Measurements from ENCODE around the gene LYSMD2. TPM values are rescaled to one million over a fixed set of nuclear protein-coding genes. Genes with fewer than 3 reads are reported as not detected.

Gene LYSMD2
- total RNA-seq, 2 experiments from 2014 or later, result 18.5 to 19.0 TPM

- Mint-ChIP-seq H3K4me1 (ENCODE audit: low read depth) (no peaks in the 10 kb centered on the region), H3K4me3 (no peak overlapping the region)
These were observed 23.4 kb upstream of the LYSMD2 start for GRCh38 chr15:51760805-51761204.

DNA sequence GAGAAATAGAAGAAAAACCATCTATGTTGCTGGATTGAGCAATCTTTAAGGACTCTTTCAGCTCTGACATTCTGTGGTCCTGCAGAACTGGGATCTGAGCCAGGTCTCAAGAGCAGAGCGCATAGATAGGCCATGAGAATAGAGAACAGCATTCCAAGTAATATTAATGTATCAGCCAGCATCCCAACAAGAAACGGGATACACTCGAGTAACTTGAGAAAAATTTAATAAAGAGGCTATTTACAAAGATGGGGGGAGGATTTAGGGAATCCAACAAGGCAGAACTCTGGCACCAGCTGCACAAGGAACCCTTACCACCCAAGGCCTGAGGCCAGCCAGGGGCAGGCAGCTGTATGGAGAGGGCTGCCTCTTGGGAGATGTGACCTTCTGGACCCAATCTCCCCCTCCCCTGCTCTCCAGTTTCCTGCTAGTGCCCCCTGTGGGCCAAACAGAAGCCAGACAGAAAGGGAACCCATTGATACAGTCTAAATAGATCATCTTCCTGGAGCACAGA, 22.2 kb upstream of the LYSMD2 start:
- CTCF ChIA-PET, result interaction anchor here (3.3 to 3.7 kb wide), 2 partner anchors 17 to 109 kb away, joined by 12 to 21 read pairs; no protein-coding TSS in a partner anchor
- intact Hi-C loops (cut with micrococcal nuclease), result no loop called here

More at GRCh38 chr15:51760805-51761204, 23.4 kb upstream of the LYSMD2 start:
- no peak for ATAC-seq
- intact Hi-C loops (cut with micrococcal nuclease), result no loop called here
- H3K9me3 Mint-ChIP-seq, result no peaks in the 10 kb centered on the region
- no peaks in the 10 kb centered on the region for H3K27me3 Mint-ChIP-seq
- ChIA-PET CTCF (interaction anchor here (1.1 to 3.7 kb wide), 3 partner anchors 14 to 111 kb away, joined by 3 to 21 read pairs (median 12); no protein-coding TSS in a partner anchor), POLR2A (interaction anchor here (0.6 kb wide), 1 partner anchor 43 kb away, joined by 3 read pairs; no protein-coding TSS in a partner anchor)
- no peak for DNase-seq
- H3K36me3 Mint-ChIP-seq (ENCODE audit: low read depth), result no peaks in the 10 kb centered on the region
- no peak overlapping the region for H3K27ac Mint-ChIP-seq
- TF ChIP-seq, protein P1, sequence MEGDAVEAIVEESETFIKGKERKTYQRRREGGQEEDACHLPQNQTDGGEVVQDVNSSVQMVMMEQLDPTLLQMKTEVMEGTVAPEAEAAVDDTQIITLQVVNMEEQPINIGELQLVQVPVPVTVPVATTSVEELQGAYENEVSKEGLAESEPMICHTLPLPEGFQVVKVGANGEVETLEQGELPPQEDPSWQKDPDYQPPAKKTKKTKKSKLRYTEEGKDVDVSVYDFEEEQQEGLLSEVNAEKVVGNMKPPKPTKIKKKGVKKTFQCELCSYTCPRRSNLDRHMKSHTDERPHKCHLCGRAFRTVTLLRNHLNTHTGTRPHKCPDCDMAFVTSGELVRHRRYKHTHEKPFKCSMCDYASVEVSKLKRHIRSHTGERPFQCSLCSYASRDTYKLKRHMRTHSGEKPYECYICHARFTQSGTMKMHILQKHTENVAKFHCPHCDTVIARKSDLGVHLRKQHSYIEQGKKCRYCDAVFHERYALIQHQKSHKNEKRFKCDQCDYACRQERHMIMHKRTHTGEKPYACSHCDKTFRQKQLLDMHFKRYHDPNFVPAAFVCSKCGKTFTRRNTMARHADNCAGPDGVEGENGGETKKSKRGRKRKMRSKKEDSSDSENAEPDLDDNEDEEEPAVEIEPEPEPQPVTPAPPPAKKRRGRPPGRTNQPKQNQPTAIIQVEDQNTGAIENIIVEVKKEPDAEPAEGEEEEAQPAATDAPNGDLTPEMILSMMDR (IDR thresholded peaks at IDR 0.05), result no peak

GRCh38 chr15:51758645-51759044, 21.2 kb upstream of the LYSMD2 start:
- ATAC-seq (no peak), DNase-seq (no peak)
- peaks cover 8% of the 10 kb centered on the region for H3K4me1 Mint-ChIP-seq (ENCODE audit: low read depth)
- H3K27me3 Mint-ChIP-seq, result no peaks in the 10 kb centered on the region
- ChIA-PET CTCF (interaction anchor here (2.1 to 5.9 kb wide), 2 partner anchors 18 to 109 kb away, joined by 11 to 47 read pairs; no protein-coding TSS in a partner anchor), POLR2A (no interaction called here)
- H3K4me3 Mint-ChIP-seq, result no peak overlapping the region
- H3K36me3 Mint-ChIP-seq (ENCODE audit: low read depth), result no peaks in the 10 kb centered on the region
- H3K9me3 Mint-ChIP-seq, result no peaks in the 10 kb centered on the region
- no peak overlapping the region for H3K27ac Mint-ChIP-seq
- intact Hi-C loops (cut with micrococcal nuclease), result no loop called here
- TF ChIP-seq, protein P1 (IDR thresholded peaks at IDR 0.05), result no peak

More for the DNA sequence above, 22.2 kb upstream of the LYSMD2 start:
- no peak overlapping the region for H3K27ac Mint-ChIP-seq
- DNase-seq (no peak), ATAC-seq (no peak)
- TF ChIP-seq, protein P1 (IDR thresholded peaks at IDR 0.05), result no peak
- H3K4me3 Mint-ChIP-seq, result no peak overlapping the region
- H3K9me3 Mint-ChIP-seq, result no peaks in the 10 kb centered on the region
- POLR2A ChIA-PET, result no interaction called here
- H3K36me3 Mint-ChIP-seq (ENCODE audit: low read depth), result no peaks in the 10 kb centered on the region
- H3K27me3 Mint-ChIP-seq, result no peaks in the 10 kb centered on the region
- peaks cover 2% of the 10 kb centered on the region for H3K4me1 Mint-ChIP-seq (ENCODE audit: low read depth)

DNA sequence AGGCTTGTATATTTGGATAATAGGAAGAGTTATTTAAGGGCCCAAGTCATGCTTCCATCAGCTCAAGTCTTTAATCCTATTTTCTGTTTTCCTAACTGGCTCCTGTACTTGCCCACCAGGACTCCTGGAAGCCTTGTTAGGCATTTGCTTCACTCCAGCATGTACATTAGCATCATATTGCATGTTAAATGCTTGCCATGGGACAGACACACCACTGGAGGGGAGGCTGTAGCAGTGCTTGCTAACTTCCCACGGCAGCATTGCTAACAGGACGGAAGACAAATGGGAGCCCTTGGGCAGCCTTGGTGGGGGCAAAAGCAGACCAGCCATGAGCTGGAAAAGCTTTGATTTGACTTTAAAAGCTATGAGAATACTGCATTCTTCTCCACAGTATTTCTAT, 20.0 kb upstream of the LYSMD2 start:
- Mint-ChIP-seq H3K36me3 (ENCODE audit: low read depth) (no peaks in the 10 kb centered on the region), H3K27ac (no peak overlapping the region), H3K4me3 (no peak overlapping the region)

GRCh38 chr15:51756482-51756881, 19.0 kb upstream of the LYSMD2 start:
- CTCF ChIA-PET, result interaction anchor here (1.1 to 5.9 kb wide), 6 partner anchors 8 to 107 kb away, joined by 3 to 47 read pairs (median 6); no protein-coding TSS in a partner anchor
- intact Hi-C loops (cut with micrococcal nuclease), result no loop called here
- TF ChIP-seq, protein P1 (IDR thresholded peaks at IDR 0.05), result no peak
- no peaks in the 10 kb centered on the region for H3K9me3 Mint-ChIP-seq
- H3K27me3 Mint-ChIP-seq, result no peaks in the 10 kb centered on the region
- DNase-seq, result no peak
- no peak overlapping the region for H3K4me3 Mint-ChIP-seq
- H3K27ac Mint-ChIP-seq, result no peak overlapping the region
- H3K36me3 Mint-ChIP-seq (ENCODE audit: low read depth), result no peaks in the 10 kb centered on the region
- ATAC-seq, result no peak
- H3K4me1 Mint-ChIP-seq (ENCODE audit: low read depth), result peaks cover 18% of the 10 kb centered on the region
- POLR2A ChIA-PET, result interaction anchor here (1.0 to 1.4 kb wide), 3 partner anchors 11 to 20 kb away, joined by 3 to 4 read pairs (median 3); partner anchors contain the start of gene LYSMD2

More for the DNA sequence above, 20.0 kb upstream of the LYSMD2 start:
- no peak for ATAC-seq
- intact Hi-C loops (cut with micrococcal nuclease), result no loop called here
- peaks cover 16% of the 10 kb centered on the region for H3K4me1 Mint-ChIP-seq (ENCODE audit: low read depth)
- TF ChIP-seq, protein P1 (IDR thresholded peaks at IDR 0.05), result no peak
- H3K27me3 Mint-ChIP-seq, result no peaks in the 10 kb centered on the region
- no peaks in the 10 kb centered on the region for H3K9me3 Mint-ChIP-seq
- ChIA-PET POLR2A (no interaction called here), CTCF (interaction anchor here (0.9 to 5.9 kb wide), 5 partner anchors 9 to 107 kb away, joined by 4 to 47 read pairs (median 8); no protein-coding TSS in a partner anchor)
- no peak for DNase-seq
